Mucosa of descending colon (tissue), 3 donors: ENCODE measurements around the gene ENOX2. TPM values are rescaled to one million over a fixed set of nuclear protein-coding genes. Genes with fewer than 3 reads are reported as not detected.

Experiments
- ATAC-seq: fragments of 200-7000 bp; cut with Tn5 transposase; one replicate; pipeline ENCODE4 v1.9.1; 2020; ENCODE audit warnings: mild to moderate bottlenecking, moderate library complexity
- DNase-seq, 3 donors: peaks; one replicate each; pipeline ENCODE4 v3.0.0-alpha.2; 2020
- H3K36me3 ChIP-seq: fragments of 200-600 bp; one replicate; pipeline ENCODE4 v1.8.0; 2021; ENCODE audit warnings: low read depth, mild to moderate bottlenecking
- H3K4me1 ChIP-seq: fragments of 200-600 bp; one replicate; pipeline ENCODE4 v1.8.0; 2021; ENCODE audit warnings: low read depth, mild to moderate bottlenecking
- H3K4me3 ChIP-seq: fragments of 200-600 bp; one replicate; pipeline ENCODE4 v1.8.0; 2021; ENCODE audit warnings: mild to moderate bottlenecking
- H3K9me3 ChIP-seq: fragments of 200-600 bp; one replicate; pipeline ENCODE4 v1.8.0; 2021; ENCODE audit warnings: mild to moderate bottlenecking
- intact Hi-C, 2 donors: fragments of 100-400 bp; cut with DNase I in 1 of 2; cut with micrococcal nuclease in 1 of 2; formaldehyde crosslinking; loops; one replicate each; pipeline versions ENCODE4 v1.11.0 to v1.11.1; 2022; cut with DNase I, micrococcal nuclease
- total RNA-seq, 3 donors: library from RNA; stranded (reverse); fragmentation: NEBNext Ultra II Directional in 2 of 3; extraction: Animal tissue kit (Norgen Biotek cat#: 25700) in 2 of 3; gene quantifications; one replicate each; pipeline versions ENCODE4 v1.2.1 to v1.2.4, GENCODE V29; 2021 to 2023
- TF ChIP-seq, protein P1 (sequence below): fragments of 200-600 bp; IDR thresholded peaks from one replicate; pipeline ENCODE4 v1.8.0; 2022; ENCODE audit warnings: antibody characterized with exemption, mild to moderate bottlenecking
- donor health status: DM: no; HTN: no; CAD: no; lungs with moderate emphysema.
- donor health status: DM: no; HTN: no; CAD: no.
- donor health status: DM: no; HTN: yes; CAD: no.

Gene ENOX2
- total RNA-seq, 3 donors from 2014 or later: 8.2 to 19.9 (median 11.5) TPM

DNA sequence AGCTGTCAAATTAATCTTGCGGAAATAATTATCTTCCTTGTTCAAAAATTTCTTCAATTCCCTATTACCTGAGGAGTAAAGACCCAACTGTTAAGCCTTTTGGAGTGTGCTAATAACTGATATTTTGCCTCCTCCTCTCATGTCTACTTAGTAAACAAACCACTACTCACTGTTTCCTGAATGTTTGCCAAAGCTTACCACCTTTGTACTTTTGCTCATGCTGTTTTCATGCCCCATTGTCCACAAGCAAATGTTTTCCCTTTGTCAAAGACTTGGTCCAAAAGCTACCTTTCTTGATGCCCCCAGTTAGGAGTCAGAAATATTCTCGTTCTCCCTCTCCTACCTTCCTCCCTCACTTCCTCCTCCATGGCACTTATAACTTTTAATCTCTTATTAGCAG is 226.1 kb downstream of the ENOX2 start:
- TF ChIP-seq, protein P1, sequence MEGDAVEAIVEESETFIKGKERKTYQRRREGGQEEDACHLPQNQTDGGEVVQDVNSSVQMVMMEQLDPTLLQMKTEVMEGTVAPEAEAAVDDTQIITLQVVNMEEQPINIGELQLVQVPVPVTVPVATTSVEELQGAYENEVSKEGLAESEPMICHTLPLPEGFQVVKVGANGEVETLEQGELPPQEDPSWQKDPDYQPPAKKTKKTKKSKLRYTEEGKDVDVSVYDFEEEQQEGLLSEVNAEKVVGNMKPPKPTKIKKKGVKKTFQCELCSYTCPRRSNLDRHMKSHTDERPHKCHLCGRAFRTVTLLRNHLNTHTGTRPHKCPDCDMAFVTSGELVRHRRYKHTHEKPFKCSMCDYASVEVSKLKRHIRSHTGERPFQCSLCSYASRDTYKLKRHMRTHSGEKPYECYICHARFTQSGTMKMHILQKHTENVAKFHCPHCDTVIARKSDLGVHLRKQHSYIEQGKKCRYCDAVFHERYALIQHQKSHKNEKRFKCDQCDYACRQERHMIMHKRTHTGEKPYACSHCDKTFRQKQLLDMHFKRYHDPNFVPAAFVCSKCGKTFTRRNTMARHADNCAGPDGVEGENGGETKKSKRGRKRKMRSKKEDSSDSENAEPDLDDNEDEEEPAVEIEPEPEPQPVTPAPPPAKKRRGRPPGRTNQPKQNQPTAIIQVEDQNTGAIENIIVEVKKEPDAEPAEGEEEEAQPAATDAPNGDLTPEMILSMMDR: no peak
- Histone ChIP-seq H3K4me1 (no peaks in the 10 kb centered on the region), H3K4me3 (no peak overlapping the region), H3K36me3 (no peaks in the 10 kb centered on the region), H3K9me3 (no peaks in the 10 kb centered on the region)
- intact Hi-C loops: no loop called here
- ATAC-seq (no peak), DNase-seq (no peak)

DNA sequence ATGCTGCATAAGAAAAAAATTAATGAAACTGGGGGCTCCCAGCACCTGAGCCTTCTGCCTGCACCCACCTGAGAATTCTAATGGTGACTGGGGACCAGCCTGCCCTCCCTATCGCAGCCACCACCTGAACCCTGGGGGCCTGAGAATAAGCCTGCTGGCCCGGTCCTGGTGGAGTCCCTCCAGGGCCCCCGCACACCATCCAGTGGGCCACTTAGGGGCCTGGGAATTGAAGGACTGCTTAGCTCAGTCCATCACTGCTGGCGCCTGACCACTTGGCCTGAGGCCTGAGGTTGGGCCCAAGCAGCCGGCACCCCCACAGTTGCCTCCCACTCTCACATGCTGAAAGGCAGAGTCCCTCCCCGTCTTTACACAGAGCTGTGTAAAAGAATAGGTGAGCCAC is 230.8 kb downstream of the ENOX2 start:
- no peak for DNase-seq
- Histone ChIP-seq H3K9me3 (no peaks in the 10 kb centered on the region), H3K4me1 (no peaks in the 10 kb centered on the region), H3K4me3 (no peak overlapping the region), H3K36me3 (no peaks in the 10 kb centered on the region)
- no peak for ATAC-seq
- TF ChIP-seq, protein P1: no peak
- intact Hi-C loops: no loop called here

DNA sequence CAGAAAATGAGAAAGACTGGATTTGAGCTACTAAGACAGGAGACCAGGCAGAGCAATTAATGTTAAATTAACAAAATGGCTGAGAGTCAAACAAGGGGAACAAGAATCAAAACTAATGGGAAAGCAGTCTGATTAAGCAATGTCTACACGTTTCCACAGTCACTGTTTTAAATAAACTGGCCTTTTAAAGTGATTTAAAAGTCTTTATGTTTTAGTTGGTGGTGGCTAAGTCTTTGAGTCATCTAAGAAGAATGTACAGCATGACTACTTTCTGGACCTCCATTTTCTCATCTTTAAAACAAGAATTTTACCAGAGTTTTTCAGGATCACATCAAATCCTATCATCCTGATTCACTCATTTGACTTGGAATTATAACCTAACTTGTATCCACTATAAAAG is 233.8 kb downstream of the ENOX2 start:
- no peak for DNase-seq
- Histone ChIP-seq H3K9me3 (no peaks in the 10 kb centered on the region), H3K36me3 (no peaks in the 10 kb centered on the region), H3K4me1 (no peaks in the 10 kb centered on the region), H3K4me3 (no peak overlapping the region)
- intact Hi-C loops: no loop called here
- no peak for ATAC-seq
- TF ChIP-seq, protein P1: no peak

DNA sequence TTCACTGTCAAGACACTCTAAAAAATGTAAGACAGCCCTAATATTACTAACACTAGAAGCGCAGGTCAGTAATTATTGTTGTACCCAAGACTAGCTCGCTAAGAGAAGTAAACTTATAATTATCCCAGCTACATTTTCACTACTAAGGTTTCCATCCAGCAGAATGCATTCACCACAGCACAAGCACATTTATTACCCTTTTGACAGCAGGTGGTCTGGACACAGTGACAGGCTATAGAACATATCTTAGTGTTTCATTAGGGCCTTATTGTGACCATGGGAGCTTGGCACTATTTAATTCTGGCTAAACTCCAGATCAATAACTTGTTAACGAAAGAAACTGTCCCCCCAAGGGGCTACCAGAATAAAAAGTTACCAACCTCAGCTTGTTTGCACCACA is 237.7 kb downstream of the ENOX2 start:
- no peak overlapping the region for H3K4me3 ChIP-seq
- TF ChIP-seq, protein P1: no peak

DNA sequence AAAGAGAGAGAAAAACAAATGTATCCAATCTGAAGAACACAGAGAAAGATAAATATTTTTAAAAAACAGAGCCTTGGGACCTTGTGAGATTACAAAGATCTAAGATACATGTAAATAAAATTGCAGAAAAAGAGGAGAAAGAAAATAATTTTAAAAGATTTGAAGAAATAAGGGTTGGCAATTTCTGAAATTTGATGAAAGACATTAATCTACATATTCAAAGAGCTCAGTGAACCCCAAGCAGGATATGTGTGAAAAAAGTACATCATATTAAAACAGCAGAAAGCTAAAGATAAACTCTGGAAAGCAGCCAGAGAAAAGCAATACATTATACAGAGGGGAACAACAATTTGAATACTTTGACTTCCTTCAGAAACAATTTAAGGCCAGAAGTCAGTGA is 244.7 kb downstream of the ENOX2 start:
- H3K4me3 ChIP-seq: no peak overlapping the region
- DNase-seq: no peak
- H3K4me1 ChIP-seq: no peaks in the 10 kb centered on the region
- TF ChIP-seq, protein P1: no peak
- intact Hi-C loops: no loop called here
- H3K36me3 ChIP-seq: no peaks in the 10 kb centered on the region
- no peaks in the 10 kb centered on the region for H3K9me3 ChIP-seq
- ATAC-seq: no peak

More for the DNA sequence above, 237.7 kb downstream of the ENOX2 start:
- ATAC-seq (no peak), DNase-seq (no peak)
- Histone ChIP-seq H3K9me3 (no peaks in the 10 kb centered on the region), H3K4me1 (no peaks in the 10 kb centered on the region), H3K36me3 (no peaks in the 10 kb centered on the region)
- intact Hi-C loops: no loop called here

DNA sequence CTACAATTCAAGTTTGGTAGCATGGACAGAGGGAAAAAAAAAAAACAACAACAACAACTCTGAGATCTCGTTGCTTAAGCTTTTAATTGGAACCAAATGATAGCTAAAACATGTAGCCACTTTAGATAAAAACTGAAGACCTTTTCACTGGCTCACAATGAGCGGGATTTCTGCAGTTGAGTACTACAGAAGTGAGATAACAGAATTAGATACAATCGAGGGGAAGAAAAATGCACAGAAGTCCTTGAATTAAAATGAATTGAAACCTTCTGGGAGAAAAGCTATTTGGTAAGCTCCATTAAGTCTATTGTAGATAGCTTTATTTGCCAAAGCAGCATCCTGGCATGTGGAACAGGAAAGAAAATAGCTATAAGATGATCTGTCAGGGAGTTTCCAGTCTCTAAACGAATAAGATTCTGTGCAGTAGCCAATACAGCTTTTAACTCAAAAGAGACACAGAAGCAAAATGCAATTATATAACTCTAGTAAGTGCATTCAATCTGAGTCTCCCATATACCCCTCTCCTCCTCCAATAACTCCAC is 248.5 kb downstream of the ENOX2 start:
- H3K4me3 ChIP-seq: no peak overlapping the region
- no peaks in the 10 kb centered on the region for H3K36me3 ChIP-seq
- TF ChIP-seq, protein P1: no peak
- H3K4me1 ChIP-seq: no peaks in the 10 kb centered on the region
- intact Hi-C loops: no loop called here
- ATAC-seq (no peak), DNase-seq (no peak)
- no peaks in the 10 kb centered on the region for H3K9me3 ChIP-seq
